Stimulated activated CD4-positive, alpha-beta T cell treated with anti-CD3 and anti-CD28 coated beads, Interleukin-12 subunit alpha, Interleukin-12 subunit beta, amount 100 ng/mL, for 24 hours (primary cell): ENCODE data around the gene HSPA12B.

Experiments
- DNase-seq, 2 experiments: peaks; one replicate each; pipeline ENCODE4 v3.0.0-alpha.2; 2020; ENCODE audit warnings: low read depth in 2 of 2

Gene HSPA12B

DNA sequence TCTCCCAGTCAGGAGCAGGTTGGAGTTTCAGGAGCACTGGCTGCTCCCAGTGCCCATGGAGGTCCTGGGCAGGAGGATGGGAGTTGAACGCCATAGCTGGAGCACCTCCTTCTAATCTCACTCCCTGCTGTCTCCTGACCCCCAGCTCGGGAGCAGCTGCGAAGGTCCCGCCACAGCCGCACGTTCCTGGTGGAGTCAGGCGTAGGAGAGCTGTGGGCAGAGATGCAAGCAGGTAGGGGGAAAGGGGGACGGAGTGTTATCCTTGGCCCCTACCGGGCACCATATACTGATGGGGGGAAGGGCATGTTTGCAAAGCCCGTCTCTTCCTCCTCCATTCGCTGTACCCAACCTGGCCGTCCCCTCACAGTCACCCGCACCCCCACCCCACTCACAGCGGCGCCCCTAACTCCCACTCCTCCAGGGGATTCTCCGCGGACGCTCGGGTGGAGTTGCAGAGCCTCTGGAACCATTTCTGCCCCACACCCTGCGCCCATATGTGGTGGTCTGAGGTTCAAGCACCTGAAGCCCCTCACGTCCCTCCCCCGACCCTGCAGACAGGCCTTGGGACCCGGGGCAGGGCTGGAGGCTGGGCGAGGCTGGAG lies 16.7 kb downstream of the HSPA12B start:
- DNase-seq, result no peak

DNA sequence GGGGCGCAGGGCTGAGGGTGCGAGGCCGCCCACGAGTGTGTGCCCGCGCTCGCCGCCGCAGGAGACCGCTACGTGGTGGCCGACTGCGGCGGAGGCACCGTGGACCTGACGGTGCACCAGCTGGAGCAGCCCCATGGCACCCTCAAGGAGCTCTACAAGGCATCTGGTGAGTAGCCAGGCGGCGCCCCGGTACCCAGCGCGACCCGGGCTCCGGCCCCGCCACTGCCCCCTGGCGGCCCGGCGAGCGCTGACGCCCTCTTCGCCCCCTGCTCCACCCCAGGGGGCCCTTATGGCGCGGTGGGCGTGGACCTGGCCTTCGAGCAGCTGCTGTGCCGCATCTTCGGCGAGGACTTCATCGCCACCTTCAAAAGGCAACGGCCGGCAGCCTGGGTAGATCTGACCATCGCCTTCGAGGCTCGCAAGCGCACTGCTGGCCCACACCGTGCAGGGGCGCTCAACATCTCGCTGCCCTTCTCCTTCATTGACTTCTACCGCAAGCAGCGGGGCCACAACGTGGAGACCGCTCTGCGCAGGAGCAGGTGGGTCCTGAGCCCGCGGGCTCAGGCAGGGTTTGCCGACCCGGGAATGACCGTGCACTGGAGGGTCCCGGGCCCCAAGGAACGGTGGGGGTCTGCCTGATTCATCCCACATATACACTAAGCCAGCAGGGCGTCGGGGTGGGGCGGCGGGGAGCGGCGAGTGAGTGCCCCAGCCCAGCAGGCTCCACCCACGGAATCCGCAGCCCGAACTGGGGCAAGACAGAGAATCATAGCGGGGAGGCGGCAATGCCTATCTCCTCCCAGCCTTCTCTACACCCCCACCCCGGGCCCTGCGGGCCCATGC lies 17.4 kb downstream of the HSPA12B start:
- peak in 1 of 2 experiments; percentile 23 for DNase-seq

DNA sequence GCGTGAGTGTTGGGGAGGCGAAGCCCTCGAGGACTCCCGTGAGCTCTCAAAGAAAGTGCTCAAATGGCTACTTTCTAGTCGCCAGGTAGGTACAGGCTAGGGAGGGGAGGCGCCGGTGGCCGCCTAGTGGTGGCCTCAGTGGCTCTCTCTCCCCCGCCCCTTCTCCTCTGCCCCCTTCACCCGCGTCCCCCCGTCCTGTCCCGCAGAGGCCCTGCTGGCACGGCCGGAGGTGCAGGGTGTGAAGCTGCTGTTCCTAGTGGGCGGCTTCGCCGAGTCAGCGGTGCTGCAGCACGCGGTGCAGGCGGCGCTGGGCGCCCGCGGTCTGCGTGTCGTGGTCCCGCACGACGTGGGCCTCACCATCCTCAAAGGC lies 18.8 kb downstream of the HSPA12B start:
- no peak for DNase-seq

DNA sequence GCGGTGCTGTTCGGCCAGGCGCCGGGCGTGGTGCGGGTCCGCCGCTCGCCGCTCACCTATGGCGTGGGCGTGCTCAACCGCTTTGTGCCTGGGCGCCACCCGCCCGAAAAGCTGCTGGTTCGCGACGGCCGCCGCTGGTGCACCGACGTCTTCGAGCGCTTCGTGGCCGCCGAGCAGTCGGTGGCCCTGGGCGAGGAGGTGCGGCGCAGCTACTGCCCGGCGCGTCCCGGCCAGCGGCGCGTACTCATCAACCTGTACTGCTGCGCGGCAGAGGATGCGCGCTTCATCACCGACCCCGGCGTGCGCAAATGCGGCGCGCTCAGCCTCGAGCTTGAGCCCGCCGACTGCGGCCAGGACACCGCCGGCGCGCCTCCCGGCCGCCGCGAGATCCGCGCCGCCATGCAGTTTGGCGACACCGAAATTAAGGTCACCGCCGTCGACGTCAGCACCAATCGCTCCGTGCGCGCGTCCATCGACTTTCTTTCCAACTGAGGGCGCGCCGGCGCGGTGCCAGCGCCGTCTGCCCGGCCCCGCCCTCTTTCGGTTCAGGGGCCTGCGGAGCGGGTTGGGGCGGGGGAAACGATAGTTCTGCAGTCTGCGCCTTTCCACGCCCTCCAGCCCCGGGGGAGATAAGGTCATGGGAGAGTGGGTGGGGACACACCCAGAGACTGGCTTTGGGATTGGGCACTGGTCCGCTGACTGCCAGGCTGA lies 19.3 kb downstream of the HSPA12B start:
- DNase-seq, result peak in 1 of 2 experiments; percentile 40

DNA sequence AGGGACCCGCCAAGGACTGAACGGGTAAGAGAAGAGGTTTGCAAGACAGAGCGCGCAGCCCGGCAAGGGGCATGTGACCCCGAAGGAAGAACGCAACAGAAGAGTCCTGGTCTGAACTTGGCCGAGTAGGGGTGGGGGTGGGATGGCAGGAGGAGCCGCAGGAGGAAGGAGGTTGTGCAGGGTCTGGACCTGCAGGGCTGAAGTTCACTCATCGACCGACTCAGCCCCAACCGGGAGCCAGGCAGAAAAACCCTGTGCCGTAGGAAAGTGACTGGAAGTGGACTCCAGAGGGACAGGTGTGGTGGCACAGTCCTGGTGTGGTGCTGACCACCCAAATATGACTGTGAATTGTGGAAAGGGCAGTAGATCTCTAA lies 19.9 kb downstream of the HSPA12B start:
- no peak for DNase-seq

DNA sequence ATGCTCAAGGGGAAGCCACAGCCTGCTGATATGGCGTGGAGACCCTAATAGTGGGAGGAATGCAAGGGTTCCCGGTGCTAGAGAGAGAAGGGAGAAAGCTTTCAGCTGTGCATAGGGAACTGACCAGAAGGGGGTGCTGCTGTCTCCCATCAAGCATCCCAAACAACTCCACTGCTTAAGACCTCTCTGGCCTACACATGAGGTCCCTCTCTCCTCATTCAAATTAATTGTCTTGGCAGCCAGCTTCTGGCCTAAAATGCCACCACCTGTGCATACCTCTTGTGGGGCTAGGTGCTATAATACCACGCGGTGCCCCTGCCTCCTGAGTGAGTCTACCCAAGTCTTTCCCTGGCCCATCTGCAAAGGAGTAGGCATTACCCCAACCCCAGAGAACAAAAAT lies 20.6 kb downstream of the HSPA12B start:
- peak in 1 of 2 experiments; percentile 49 for DNase-seq

DNA sequence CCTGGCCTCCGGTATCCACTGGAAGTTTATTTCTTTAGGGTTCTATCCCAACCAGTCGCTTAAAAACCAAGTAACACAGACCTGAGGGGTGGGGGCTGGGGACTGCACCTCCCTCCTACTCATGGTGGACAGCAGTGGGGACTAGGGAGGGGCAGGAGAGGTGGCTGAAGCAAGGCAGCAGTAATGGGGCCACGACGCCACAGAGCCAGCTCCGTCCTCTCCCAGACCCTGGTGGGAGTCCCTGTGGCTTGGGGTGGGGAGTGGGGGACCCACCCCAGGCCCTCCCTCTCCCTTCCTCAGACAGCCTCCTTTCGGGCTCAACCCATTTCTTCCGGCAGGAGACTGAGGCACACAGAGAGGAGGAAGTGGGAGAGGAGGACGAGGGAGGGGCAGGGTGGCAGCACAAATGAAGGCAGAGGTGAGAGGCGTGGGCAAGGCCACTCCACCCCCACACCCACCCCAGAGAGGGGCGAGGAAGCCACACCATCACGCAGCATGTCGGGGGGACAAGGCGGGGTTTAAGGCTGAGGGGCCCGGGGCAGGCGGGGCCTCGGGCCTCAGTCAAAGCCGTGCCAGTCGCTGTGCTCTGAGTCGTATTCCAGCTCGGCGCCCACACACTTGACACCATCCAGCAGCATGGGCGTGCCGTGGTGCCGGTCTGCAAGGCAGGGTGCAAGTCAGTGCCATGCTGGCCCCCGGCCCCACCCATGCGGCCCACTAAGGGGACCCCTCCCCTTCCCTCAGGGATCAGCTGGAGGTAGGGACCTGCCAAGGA lies 21.2 kb downstream of the HSPA12B start:
- DNase-seq, result no peak

DNA sequence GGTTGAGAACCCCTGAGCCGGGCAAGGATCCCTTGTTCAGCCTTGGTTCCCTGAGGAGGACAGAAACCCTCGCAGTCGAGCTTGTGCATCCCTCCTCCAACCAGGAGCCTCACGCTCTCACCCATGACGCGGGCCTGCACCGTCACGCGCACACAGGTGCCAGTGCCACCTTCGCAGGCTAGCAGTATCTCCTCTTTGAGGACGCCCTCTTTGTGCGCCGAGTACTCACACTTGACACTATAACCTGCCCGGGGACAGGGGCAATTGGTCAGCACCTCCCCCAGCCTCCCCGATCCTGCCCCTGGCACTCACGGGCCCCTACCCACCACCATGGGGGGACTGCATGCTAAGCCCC lies 21.8 kb downstream of the HSPA12B start:
- DNase-seq, result no peak

DNA sequence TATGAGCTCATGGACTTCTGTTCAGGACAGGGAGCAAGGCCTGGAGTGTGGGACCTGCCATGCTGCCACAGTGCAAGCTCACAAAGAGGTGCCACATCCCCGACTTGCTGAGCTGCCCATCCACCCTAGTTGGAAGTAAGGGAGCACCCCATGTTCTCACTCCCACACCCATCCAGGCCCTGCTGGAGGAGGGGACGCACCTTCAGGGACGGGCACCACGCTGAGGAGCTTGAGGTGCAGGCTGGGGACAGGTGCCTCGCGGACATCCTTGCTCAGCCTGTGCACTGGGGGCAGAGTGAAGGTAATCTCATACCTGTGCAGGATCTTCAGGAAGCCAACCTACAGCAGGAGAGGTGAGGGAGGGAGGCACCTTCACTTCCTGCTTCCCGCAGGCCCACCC lies 22.8 kb downstream of the HSPA12B start:
- DNase-seq, result no peak

DNA sequence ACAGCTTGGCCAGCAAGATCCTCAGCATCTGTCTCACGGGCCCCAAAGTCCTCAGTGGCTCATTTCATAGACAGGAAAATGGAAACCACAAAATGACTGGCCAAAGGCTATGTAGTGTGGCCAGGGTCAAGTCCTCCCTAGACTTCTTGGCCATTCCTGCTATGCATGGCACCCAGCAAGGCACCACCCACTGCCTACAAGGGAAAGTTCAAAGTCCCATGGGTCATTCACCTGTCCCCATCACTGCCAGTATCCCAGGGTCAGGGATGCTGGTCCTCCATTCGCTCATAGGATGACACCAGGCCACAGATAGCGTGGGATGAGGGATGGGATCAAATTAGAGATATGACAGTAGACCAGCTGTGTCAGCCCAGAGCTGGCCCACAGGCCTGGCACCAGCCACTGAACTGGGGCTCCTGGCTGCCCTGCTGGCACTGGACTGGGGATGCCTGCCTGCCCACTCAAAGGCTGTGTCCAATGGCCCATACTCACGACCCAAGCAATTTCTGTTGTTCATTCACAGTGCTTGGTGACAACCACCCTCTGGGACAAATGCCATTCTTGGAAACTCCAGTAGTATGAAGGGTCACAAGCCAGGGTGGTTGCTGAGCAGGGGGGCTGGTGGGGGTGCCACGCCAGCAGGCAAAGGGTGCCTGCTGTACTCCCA lies 23.5 kb downstream of the HSPA12B start:
- no peak for DNase-seq

DNA sequence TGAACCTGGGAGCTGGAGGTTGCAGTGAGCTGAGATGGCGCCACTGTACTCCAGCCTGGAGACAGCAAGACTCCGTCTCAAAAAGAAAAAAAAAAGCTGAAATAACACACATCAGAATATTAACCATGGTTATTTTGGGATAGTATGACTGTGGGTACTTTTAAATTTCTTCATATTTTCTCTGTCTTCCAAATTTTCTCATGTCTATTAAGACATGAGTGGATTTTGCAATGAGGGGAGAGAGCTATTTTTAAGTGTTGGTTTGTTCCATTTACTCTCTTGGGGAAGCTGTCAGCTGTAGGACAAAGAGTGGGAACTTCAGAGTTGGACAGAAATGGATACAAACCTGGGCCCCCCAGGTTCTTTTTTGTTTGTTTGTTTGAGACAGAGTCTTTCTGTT lies 24.8 kb downstream of the HSPA12B start:
- no peak for DNase-seq

DNA sequence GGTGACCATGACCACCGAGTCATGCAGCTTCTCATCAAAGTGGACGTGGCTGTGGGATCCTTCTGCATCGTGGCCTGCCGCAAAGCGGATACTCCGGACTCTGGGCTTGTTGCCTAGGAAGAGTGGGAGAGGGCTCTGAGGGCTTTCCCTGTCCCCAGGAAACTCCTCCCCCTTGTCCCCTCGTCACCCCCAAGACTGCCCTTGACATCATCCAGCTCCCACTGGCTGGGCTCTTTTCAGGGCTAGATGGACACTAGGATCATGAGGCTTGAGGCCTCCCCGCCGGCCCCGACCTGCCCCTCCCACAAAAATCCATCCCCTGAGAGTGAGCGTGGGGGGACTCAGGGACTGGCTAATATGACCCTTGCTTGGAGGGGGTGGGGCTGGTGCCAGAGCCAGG lies 26.1 kb downstream of the HSPA12B start:
- no peak for DNase-seq

DNA sequence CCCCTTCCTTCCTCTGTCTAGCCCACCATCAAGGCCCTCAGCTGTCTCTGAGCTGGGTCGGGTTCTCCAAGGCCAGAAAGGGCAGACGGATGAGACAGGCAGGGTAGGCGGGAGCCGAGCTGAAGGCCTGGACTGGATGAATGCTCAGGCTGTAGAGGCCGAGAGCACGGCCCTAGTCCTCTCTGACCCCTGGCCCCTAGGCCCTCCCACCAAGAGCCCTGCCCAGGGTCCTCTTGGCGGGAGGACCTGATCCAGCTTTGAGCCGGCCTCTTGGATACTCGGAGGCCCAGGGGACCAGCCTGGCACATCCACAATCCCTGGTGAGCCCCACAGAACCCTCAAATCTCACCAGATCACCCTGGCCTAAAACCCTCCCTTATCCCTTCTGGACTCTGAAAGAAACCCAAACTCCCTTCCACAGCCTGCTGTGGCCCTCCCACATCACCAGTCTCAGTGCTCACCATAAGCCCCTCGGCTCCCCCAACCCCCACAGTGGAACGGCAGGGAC lies 26.9 kb downstream of the HSPA12B start:
- no peak for DNase-seq

DNA sequence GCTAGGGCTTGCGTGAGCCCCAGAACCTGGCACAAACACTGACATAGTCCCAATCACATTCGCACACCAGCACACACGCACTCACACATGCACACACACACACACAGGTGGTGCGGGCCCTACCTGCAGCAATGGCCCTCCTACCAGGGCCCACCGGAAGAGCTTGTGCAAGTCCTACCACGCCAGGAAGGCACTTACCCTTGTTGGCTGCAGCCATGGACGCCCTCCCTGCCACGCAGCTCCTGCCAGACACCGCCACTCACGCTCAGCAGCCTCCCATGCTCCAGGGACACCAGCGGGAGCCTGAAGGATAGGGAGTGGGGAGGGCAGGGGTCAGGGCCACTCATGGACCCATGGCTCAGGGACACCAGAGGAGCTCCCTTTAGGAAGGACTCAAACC lies 27.4 kb downstream of the HSPA12B start:
- DNase-seq, result no peak

DNA sequence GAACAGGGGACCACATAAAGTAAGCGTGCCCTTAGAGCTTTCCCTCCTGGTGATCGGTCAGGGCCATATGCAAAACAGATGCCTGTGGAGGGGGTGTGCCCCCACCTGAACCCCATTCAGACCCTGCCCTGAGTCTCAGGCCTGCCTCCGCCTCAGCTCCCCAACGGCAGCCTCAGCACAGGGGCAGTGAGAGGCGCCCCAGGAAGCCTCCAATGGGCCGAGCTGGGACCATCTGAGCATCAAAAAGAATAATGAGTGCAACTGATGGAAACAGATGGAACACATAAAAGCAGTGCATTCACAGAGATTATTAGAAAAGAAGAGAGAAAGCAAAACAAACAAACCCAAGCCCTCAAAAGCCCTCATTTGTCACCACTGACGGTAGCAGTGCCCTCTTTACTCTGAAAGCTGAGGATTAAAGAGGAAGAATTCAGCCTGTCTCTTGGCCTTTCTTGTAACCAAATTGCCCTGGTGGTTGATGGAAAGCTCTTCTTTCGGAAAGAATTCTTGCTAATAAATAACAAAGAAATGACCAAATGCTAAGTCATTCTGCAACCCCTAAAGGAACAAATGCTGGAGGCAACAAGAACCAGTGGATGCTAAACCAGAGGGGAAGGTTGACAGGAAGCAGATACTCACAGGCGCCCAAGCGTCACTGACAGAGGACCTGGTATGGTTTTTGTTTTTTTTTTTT lies 28.3 kb downstream of the HSPA12B start:
- DNase-seq, result no peak

DNA sequence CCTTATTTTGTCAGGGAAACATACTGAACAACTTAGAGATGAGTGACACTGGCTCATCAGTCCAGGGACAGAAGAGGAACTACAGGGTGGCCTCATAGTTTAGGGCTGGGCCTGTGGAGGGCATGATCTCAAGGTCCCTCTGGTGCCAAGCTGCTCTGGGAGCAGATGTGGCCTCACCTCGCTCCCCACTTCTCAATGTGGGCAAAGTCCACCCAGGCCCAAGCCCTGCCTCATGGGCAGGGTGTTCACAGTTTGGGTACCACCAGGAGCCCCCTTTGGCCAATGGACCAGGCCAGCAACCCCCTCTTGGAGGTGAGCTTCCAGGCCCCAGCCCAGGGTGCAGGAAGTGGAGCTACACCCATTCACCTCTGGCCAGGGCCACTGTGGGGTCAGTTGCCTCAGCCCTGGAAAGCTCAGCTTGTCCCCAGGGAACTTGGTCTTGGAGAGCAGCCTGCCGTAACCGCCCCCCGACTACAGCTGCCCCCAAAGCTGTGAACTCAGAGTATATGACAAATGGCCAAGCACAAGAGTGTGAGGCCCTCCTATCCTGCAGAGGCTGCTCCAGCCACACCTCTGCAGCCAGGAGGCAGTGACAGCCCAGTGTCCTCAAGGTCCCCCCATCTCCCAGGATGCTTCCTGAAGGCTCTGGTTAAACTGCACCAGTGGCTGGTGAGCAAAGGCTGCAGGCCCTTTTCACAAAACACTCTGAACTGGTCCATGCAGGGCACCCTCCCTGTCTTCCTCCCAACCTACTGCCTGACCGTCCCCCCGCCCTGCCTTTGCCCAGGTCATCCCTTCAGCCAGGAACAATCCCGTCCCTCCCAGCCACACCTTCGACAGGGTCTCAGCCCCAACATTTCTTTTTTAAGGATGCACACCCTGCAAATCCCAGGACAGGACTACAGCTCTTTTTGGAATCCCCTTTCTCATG lies 31.5 kb downstream of the HSPA12B start:
- DNase-seq, result no peak

DNA sequence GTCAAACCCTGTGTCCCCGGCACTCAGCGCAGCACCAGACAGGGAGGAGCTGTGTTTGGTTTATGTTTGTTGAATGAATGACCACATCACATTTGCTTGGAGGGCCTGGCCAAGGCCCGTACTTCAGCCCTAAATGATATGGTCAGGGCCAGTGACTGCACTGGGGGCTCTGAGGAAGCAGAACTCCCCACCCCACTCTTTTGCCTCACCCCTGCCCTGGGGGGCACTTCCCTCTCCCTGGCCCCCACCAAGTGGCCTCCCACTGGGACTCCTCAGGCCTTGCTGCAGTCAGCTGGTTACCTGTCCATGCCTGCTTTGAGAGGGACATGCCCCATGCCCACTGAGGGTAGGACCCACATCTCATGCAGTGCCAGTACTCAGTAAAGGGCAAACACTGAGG lies 32.2 kb downstream of the HSPA12B start:
- no peak for DNase-seq

DNA sequence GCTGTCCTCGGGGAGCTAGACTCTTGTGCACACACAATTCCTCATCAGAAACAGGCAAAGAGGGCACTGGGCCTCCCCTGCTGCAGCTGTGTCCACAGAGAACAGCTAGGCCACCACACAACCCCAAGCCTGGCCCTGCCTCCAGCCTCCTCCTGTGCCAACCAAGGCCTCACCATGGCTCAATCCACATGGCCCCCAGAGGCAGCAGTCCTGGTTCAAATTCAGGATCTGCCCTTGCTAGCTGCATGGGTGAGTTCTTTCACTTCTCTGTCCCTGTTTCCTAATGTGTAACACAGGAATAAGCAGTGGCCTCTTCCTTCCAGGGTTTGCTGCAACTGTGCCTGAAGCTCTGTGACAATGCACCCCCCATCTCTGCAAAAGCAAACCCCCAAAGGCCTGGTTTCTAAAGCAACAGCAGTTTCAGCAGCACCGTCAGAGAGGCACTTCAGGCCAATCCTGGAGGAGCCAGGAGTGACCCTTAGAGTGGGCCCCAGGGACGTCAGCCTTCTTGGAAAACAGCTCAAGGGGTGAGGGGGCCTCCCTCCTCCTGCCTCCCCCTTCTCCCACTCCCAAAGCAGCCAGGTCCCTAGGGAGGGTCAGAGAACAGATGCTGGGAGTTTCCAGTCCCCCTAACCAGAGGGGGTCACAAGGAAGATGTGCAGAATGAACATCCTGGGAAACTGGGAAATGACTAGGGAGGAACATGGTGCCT lies 32.8 kb downstream of the HSPA12B start:
- DNase-seq, result no peak

DNA sequence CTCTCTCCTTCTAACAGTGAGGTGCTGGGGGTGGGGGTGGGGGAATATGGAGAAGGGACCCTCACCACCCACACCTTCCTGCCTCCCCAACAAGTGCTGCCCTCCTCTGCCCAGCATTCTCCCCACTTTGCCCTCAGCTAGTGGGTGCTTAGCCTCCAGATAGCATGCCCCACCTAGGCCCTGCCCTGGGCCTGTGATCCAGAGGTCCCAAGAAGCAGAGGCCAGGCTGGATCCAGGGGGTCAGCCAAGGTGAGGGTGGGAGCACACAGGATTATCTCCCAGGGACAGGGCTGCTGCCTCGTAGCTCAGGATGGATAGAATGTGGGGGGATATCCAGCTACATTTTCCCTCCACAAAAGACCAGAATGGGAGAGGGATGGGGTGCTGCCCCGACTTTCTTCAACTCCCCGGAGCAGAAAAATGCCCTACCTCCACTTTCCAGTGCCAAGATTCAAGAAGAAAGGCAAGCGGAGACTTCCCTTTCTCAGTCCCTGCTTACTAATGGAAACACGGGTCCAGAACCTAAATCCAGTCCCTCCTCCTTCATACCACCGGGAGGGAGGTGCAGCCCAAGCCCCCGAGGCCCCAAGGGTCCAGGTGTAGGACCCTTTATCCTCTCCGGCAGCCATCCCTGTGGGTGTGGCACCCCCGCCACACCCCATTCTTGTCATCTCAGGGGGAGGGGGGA lies 34.1 kb downstream of the HSPA12B start:
- DNase-seq, result no peak
